Stimulated activated CD4-positive, alpha-beta T cell treated with anti-CD3 and anti-CD28 coated beads, Interleukin-2, amount 100 ng/mL, for 24 hours (primary cell): ENCODE data around the gene MAPK6.
"Not testable (repeated sequence)": the region's sequence is repeated elsewhere in the genome, so short reads cannot be mapped to it uniquely, and the experiment has no call there.

ENCODE experiments used
- DNase-seq, 2 donors: peaks; one replicate each; pipeline ENCODE4 v3.0.0-alpha.2; 2020

MAPK6 gene

DNA sequence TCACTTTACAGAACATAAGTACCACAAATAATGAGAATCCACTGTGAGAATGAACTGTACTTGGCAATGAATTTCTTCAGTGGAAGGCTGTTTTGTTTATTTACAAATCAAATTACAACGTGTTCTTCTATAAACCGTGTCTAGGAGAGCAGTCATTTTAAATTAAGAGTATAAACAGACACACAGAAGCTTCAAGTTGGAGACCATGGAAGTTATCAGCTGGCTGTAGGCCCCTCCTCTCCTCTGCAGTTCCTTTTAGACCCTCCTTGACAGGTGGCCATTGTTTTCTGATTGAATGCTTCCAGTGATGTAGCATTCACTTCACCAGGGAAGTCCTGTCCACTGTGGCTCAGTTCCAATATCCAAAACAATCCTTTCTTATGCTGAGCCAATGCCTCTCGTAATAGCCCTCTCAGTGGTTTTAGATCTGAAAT lies 7.3 kb upstream of the MAPK6 start:
- DNase-seq: no peak

DNA sequence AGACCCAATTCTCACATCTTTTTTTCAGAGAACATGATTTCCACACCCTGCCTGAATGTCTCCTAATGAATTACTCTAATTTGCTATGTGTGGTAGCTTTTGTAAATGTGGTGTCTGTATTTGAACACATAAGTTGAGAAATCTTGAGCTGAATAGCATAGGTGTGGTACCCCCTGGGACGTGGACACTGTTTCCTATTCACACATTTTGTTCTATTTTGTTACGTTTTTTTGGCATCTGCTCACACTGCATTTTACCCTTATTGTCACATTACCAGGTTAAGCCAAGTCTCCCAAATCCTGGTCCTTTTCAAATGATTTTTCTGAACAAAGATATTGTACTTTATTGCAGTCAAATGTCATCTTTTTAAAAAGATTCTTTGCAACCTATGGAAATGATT lies 6.8 kb upstream of the MAPK6 start:
- no peak for DNase-seq

DNA sequence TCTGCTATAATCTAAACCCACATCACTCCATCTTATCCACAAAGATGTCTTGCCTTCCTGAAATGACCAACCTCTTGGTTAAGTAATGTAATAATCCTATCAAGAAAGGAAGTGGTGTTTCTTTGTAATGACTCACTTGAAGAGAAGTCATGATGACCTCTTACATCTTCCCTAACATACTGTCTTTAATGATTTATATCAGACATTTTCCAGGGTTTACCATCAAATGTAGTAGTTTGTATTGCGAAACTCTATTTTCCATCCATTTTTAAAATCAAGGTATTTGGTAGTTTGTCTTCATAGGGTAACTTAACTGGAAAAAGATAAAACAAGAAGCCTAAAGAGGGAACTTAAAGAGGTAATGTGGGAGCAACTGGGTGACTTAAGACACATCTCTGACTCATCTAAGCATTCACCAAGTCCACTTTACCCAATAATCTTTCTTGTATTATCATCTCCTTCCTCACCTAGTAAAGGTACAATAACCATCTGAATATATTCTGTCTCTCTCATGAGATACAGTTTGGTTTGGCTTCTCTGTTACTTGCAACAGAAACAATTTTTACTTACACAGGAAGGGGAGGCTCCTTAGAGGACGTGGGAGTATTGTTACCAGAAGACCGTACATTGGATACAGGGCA lies 5.7 kb upstream of the MAPK6 start:
- no peak for DNase-seq

DNA sequence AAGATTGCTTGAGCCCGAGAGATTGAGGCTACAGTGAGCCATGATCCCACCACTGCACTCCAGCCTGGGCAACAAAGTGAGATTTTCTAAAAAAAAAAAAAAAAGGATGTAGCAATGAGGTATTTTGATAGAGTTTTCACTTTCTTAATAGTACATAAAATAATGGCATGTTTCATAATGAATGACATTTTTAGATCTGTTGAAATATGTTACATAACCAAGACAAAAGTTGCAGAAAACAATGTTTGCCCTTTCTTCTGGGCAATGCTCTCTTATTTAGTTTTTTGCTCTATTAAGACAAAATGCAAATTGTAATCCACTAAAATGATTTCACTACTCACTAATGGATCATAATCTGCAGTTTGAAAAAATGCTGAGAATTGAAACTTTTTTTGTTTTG lies 4.4 kb upstream of the MAPK6 start:
- DNase-seq: no peak

DNA sequence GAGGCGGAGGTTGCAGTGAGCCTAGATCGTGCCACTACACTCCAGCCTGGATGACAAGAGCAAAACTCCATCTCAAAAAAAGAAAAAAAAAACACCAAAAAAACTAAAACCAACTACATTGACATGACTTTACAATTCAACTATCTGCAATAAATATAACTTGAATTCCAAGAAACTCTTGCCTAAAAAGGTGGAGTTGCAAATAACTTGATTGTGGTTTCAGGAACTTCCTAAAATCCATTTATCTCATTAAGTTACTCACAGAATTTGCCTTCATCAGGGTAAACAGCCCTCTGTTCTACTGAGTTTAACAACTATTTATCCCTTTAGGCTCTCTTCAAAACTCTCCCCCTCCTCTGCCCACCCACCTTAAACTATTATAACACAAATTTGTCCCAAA lies 2.7 kb upstream of the MAPK6 start:
- DNase-seq: no peak

DNA sequence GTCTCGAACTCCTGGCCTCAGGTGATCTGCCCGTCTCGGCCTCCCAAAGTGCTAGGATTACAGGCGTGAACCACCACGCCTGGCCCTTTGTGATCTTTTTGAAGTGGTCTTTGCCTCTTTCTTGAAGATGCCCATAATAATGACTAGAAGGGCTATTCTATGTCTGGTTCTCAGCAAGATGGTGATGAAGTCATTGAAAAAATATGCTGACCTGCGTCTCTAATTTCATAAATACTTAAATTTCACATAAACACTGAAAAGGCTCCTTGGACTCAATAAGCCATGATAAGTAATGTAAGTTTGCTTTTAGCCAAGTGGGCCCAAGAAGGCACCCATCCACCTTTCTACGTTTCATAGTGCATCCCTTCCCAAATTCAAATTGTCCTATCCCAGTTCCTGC lies 775 bp upstream of the MAPK6 start:
- DNase-seq: no peak

DNA sequence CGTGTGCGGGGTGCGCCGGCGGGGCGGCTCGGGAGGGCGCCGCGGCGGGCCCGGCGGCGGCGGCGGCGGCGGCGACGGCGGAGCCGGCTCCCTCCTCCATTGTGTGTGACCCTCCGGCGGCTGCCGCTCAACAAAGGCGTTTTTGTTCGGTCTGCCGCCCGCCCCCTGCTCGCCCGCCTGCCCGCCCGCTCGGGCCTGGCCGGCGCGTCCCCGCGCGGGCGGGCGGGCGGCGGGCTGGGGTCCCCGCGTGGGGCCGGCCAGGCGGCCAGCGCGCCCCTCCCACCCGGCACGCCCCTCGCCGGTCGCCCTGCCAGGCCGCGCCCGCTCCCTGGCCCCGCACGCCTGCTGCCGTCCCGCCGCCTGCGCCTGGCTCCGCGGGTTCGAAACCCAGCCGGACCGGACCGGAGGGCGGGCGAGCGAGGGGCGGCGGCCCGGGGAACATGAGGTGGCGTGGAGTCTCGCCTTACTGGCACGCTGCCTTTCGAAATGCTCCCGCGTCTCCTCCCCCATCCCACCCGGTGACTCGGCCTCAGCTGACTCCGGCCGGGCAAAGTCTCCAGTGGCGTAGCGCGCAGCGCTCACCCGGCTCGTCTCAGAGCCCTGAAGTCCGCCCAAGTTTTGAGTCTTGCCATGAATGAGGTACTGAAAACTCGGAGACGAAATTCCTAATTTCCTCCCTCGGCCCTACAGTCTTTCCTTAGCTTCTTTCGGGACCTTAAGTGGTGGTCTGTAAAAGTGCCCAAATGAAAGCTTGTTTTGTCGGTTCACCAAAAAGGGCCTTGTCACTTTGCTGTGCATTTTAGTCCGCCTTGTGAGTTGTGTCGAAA lies 588 bp downstream of the MAPK6 start:
- peak; percentile 71 for DNase-seq

DNA sequence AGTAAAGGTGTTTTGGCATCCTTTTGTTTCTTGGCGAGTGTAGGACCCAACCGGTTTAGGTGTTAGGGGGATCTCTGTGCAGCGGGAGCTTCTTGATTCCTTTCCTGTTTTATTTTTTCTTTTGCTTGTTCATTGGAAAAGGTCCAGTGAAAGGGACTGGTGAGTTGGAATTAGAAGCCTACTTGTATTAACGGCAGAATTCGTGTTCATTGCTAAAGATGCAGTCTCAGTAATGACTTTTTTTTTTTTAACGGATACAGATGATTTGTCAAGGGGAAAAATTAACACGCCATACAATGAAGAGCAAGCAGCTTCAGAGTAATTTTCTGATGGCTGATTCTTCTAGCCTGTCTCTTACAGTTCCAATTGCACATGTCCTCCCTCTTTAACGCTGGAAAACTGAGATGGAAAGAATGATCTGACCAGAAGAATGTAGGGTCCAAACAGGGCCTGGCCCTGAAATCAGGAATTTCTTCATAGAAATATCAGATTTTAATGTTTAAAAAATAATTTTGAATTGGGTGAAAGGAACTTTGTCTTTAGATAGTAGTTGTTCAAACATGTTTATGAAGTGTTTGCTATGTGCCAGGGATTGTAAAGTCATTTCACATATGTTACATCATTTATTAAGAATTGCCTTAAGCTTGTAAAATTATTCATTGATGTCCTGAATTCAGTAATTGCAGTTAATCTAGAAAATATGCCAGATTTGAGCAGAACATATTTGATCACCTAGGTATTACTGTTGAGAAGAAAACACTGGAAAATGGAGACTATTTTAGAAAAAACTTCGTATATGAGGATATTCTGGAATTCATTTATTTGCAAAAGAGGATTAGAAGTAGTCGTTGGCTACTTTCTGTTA lies 1.4 kb downstream of the MAPK6 start:
- peak in 1 of 2 donors; percentile 26 for DNase-seq

DNA sequence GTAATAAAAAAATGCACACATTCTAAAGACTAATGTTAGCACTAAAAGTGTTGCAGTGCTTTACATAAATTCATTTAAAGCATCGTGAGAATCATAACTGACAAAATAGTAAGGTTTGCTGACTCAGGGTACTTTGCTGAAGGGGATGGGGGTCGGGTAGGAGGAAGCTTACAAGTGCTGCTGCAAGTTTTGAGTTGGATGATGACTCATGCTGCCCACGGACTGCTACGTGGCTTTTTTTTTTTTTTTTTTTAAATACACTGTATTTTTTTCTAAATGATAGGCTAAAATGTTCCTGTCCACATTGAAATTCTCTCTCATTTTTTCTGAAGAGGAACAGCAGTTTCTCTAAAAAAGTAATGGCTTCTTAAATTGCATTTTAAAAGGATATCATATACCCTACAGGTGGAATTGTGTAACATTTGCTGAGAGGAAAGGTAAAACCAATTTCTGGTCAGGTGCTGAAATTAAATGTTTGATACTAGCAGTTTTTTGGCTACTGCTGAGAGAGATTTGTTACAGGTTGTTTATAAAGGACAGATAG lies 2.2 kb downstream of the MAPK6 start:
- peak; percentile 64 to 78 for DNase-seq

DNA sequence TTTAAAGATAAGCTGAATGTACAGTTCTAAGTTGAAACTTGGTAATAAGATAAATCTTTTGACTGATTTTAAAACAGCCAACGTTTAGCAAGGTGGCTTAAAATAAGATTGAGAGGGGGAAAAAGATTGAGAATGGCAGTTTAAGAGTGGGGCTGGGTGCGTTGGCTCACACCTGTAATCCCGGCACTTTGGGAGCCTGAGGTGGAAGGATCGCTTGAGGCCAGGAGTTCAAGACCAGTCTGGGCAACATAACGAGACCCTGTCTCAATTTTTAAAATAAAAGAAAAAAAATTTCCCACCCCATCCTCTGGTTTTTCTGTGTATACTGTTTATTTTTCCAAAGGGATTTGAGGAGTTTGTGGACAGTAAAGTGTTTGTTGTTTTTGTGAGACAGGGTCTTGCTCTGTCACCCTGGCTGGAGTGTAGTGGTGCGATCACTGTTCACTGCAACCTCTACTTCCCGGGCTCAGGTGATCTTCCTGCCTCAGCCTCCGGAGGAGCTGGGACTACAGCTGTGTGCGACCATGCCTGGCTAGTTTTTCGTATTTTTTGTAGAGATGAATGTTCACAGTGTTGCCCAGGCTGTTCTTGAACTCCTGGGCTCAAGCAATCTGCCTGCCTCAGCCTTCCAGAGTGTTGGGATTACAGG lies 3.0 kb downstream of the MAPK6 start:
- DNase-seq: no peak

DNA sequence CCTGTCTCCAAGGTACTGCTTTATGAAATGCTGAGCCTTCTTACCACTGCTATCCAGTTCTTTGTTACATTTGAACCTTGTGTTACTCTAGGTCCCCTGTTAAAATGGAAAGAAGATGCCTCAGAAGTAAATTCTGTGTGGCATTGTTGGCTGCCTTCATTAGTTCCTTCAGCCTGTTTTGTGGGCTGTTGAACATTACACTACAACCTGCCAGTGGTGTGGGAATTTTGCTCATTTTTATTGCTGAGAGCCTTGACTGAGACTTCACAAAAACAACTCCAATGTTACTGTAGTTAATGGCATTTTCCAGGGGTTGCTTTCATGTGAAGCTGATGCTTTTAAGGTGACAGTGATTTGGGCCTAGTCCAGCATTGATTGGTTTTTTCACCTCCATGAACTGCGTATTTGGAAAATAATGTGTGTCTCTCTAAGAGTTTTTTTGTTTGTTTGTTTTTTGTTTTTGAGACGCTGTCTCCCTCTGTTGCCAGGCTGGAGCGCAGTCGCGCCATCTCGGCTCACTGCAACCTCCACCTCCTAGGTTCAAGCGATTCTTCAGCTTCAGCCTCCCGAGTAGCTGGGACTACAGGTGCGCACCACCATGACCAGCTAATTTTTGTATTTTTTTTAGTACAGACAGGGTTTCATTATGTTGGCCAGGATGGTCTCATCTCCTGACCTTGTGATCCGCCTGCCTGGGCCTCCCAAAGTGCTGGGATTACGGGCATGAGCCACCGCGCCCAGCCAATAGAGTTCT lies 4.3 kb downstream of the MAPK6 start:
- DNase-seq: no peak

DNA sequence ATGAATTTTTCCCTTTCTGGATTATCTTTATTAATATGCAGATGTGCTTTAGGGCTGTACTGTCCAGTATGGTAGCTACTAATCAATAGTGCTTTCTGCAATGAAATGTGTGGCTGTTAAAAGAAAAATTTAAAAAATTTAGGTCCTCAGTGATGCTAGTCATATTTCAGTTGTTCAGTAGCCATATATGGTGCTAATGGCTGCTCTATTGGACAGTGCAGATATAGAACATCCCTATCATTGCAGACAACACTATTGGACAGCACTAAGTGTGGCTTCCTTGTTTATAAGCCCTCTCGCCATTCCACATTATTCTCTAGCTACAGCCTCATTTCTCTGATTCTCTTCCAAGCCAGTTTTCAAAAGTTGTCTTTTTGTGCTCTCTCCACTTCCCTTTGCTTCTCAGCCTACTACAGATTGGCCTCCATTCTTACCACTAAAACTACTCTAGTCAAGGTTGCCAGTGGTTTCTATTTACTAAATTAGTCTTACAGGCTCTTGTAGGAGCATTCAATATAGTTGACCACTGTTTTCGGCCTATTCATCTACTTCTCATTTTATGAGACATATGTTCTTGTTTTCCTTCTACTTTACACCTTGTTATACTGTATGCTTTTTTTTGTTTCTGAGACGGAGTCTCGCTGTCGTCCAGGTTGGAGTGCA lies 9.5 kb downstream of the MAPK6 start:
- no peak for DNase-seq

DNA sequence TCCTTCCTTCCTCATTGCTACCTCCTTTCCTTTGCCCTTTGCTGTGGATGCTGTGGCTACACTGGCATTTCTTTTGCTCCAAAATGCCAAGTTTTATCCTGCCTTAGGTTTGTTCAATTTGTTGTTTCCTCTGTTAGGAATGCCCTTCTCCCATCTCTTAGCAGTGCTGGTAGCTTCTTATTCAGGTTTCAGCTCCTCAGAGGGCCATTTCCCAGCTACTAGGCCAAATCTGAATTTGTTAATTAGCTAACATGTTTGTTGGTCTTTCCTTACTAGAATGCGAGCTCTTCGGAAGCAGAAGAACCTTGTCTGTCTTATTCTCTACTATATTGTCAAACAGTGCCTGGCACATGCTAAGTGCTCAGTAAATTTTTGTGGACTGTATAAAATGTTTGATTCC lies 11.0 kb downstream of the MAPK6 start:
- no peak for DNase-seq

DNA sequence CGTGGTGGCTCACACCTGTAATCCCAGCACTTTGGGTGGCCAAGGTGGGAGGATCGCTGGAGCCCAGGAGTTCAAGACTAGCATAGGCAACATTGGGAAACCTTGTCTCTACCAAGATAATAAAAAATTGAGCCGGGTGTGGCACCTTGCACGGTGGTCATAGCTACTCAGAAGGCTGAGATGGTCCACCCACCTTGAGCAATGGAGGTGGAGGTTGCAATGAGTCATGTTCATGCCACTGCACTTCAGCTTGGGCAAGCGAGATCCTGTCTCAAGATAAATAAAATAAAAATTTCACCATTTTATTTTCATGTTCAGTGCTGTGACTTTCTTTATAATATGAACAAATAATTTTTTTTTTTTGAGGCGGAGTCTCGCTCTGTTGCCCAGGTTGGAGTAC lies 12.5 kb downstream of the MAPK6 start:
- DNase-seq: no peak

DNA sequence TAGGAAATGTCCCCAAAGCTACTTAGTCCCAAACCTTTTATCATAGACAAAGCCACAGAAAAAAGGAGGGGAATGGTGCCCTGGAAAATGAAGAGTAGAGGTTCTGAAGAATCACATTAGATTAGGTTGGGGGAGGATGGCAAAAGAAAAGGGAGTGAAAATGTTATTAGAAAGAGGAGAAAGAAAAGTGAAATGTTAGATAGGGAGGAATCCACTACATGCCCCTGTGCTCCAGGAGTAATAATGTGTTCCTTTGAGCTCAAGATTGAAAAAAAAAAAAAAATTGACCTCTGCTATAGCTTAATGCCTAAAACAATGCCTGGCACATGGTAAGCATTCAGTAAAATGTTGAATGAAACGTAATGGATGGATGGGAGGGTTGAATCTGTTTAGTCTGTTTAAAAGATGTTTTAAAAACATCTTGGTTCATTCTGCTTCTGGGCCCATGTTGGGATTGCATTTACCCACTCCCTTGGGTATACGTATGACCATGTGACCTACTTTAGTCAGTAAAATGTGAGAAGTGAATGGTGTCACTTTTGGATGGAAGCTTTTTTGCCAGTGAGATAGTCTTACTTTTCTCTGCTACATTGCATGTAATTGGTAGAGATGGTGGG lies 19.0 kb downstream of the MAPK6 start:
- DNase-seq: no peak

DNA sequence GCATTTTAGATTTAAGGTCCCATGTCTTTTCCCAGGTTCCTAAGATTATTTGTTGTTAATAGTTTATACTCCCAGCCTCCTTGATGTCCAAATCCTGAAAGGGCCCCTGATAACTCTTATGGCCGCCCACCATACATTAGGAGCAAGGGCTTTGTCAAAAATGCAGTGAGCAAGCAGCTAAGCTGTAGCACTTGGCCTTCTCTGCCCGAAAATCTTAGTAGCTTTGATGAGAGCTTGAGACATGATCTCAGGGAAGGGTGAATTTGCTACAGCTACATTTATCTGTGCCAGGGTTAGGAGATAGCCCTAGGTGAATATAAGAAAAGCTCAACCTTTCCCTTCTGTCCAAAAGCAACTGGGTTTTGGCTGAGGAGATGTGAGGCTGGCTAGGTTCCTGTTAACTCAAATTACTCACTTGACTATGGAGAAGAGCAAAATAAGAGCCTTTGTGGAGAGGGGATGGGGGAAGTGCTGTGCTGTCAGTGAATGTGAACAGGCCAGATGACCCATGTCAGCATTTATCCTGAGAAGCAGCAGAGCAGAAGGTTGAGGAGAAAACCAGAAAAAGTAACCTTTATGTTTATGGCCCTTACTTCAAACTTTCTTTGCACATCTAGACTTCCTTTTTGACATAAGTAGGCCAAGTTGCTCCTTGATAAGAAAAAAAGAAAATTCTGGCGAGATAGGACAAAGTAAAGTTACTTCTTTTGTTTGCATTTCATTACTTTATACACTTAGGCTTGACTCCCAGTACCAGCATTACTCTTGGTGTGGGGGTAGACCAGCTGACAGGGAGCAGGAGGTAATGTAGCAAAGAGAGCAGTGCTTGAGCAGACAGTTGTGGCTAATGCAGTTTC lies 21.1 kb downstream of the MAPK6 start:
- no peak for DNase-seq

DNA sequence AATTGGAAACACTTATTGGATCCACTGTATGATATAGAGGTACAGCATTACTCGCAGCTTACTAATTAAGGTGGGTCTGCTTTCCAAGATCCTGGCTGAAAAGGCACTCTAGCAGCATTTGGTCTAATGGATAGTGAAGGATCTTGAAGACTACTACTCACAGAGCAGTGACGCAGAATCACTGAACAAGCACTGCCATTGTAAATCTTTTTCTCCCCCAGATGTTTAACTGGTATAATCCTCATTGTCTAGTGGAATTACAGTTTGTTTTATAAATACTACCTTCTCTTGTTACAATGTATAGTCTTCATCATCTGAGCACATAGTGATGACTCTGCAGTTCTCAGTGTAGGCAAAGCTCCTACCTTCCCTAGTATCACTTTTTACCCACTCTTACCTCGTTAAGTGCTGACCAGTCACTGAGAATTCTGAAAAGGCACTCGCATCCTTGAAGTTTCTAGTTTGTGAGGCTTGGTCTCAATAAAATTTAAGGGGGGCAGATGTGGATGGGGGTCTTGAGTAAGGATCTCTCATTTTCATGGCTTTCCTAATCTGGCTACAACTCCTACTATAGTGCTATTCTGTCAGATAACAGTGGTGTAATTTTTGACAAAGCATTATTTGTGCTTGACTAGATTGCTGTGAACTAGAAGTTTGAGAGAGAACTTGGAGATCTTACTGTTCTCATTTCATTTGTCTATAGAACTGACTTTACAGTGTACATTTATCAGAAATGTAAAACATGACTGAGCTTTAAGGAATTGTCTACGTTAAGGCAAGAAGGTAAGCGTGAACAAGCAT lies 23.2 kb downstream of the MAPK6 start:
- DNase-seq: no peak

DNA sequence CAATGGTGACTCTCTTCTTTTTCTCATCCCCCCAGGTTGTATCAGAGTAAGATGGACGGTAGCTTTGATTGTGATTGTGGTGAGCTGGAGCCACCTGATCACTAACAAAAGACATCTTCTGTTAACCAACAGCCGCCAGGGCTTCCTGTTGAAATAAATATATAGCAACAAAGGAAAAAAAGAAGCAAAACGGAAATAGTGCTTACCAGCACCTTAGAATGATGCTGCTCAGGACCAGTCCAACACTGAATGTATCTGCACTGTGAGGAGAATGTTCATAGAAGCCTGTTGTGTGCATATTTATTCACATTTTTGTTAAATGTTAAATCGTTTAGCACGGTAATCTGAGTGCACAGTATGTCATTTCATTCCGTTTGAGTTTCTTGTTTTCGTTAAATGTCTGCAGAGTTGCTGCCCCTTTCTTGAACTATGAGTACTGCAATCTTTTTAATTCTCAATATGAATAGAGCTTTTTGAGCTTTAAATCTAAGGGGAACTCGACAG lies 26.8 kb downstream of the MAPK6 start:
- not testable (repeated sequence) for DNase-seq

DNA sequence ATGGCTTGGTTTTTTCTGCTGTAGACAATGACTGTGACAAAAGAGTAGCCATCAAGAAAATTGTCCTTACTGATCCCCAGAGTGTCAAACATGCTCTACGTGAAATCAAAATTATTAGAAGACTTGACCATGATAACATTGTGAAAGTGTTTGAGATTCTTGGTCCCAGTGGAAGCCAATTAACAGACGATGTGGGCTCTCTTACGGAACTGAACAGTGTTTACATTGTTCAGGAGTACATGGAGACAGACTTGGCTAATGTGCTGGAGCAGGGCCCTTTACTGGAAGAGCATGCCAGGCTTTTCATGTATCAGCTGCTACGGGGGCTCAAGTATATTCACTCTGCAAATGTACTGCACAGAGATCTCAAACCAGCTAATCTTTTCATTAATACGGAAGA lies 27.5 kb downstream of the MAPK6 start:
- DNase-seq: not testable (repeated sequence)
